ENCODE data around the gene LANCL1. TPM values are rescaled to one million over a fixed set of nuclear protein-coding genes. Genes with fewer than 3 reads are reported as not detected.
"Not testable (repeated sequence)": the region's sequence is repeated elsewhere in the genome, so short reads cannot be mapped to it uniquely, and the experiment has no call there.

The LANCL1 gene
- total RNA-seq, 1 donor from 2014 or later = 32.4 TPM

GRCh38 chr2:210458395-210458794 lies 18.2 kb downstream of the LANCL1 start:
- ATAC-seq = no peak

- no peak for ATAC-seq
Measured at GRCh38 chr2:210456571-210456970, 20.0 kb downstream of the LANCL1 start.

- ATAC-seq = no peak
Measured at GRCh38 chr2:210454336-210454735, 22.2 kb downstream of the LANCL1 start.

GRCh38 chr2:210452194-210452593 lies 24.4 kb downstream of the LANCL1 start:
- ATAC-seq = no peak

- not testable (repeated sequence) for ATAC-seq
Measured at GRCh38 chr2:210450942-210451341, 25.6 kb downstream of the LANCL1 start.

- ATAC-seq = no peak
Measured at GRCh38 chr2:210445732-210446131, 30.8 kb downstream of the LANCL1 start.

GRCh38 chr2:210445116-210445707 lies 31.3 kb downstream of the LANCL1 start:
- ATAC-seq = no peak

GRCh38 chr2:210443527-210443926 lies 33.0 kb downstream of the LANCL1 start:
- ATAC-seq = no peak

- ATAC-seq = no peak
Measured at GRCh38 chr2:210442878-210443277, 33.7 kb downstream of the LANCL1 start.

GRCh38 chr2:210442457-210442856 lies 34.1 kb downstream of the LANCL1 start:
- ATAC-seq = no peak

- ATAC-seq = no peak
Measured at GRCh38 chr2:210440206-210440605, 36.4 kb downstream of the LANCL1 start.

- no peak for ATAC-seq
Measured at GRCh38 chr2:210435439-210435838, 41.1 kb downstream of the LANCL1 start.

GRCh38 chr2:210432633-210433032 lies 43.9 kb downstream of the LANCL1 start:
- ATAC-seq = no peak

GRCh38 chr2:210429403-210430137 lies 47.0 kb downstream of the LANCL1 start:
- ATAC-seq = no peak

- no peak for ATAC-seq
Measured at GRCh38 chr2:210428393-210429179, 48.0 kb downstream of the LANCL1 start.

GRCh38 chr2:210427309-210427708 lies 49.2 kb downstream of the LANCL1 start:
- not testable (repeated sequence) for ATAC-seq

- ATAC-seq = no peak
Measured at GRCh38 chr2:210422366-210422765, 54.2 kb downstream of the LANCL1 start.

- ATAC-seq = no peak
Measured at GRCh38 chr2:210421916-210422315, 54.6 kb downstream of the LANCL1 start.

- ATAC-seq = no peak
Measured at GRCh38 chr2:210412660-210413059, 63.9 kb downstream of the LANCL1 start.

GRCh38 chr2:210410542-210410941 lies 66.0 kb downstream of the LANCL1 start:
- ATAC-seq = no peak

- no peak for ATAC-seq
Measured at GRCh38 chr2:210399440-210400041, 77.0 kb downstream of the LANCL1 start.

- no peak for ATAC-seq
Measured at GRCh38 chr2:210392469-210392881, 84.1 kb downstream of the LANCL1 start.

GRCh38 chr2:210389856-210390255 lies 86.7 kb downstream of the LANCL1 start:
- no peak for ATAC-seq
